Aorta (tissue), 5 donors: ENCODE results near the gene PHACTR3. TPM values are rescaled to one million over a fixed set of nuclear protein-coding genes. Genes with fewer than 3 reads are reported as not detected.

Experiments
- ATAC-seq: fragments of 200-7000 bp; cut with Tn5 transposase; one replicate; pipeline ENCODE4 v1.9.1; 2022; ENCODE audit warnings: moderate library complexity; ENCODE audit not compliant: low FRiP score
- DNase-seq, 2 donors: peaks; one replicate each; pipeline ENCODE4 v3.0.0-alpha.2; 2020
- H3K27ac ChIP-seq, 2 donors: one replicate each; pipeline ENCODE4 v1.5.1; 2013; ENCODE audit warnings: low read length in 2 of 2, mild to moderate bottlenecking in 2 of 2, moderate library complexity in 2 of 2, control low read depth in 1 of 2, inconsistent platforms in 1 of 2, low read depth in 1 of 2
- H3K27me3 ChIP-seq, 2 donors: one replicate each; pipeline ENCODE4 v1.6.1; 2013; ENCODE audit warnings: control low read depth in 1 of 2, low read length in 1 of 2, mild to moderate bottlenecking in 1 of 2, moderate library complexity in 1 of 2; ENCODE audit not compliant: insufficient read depth in 2 of 2, control insufficient read depth in 1 of 2
- H3K36me3 ChIP-seq, 2 donors: one replicate each; pipeline ENCODE4 v1.6.1; 2013; ENCODE audit warnings: control low read depth in 1 of 2, low read length in 1 of 2, mild to moderate bottlenecking in 1 of 2; ENCODE audit not compliant: insufficient read depth in 2 of 2, control insufficient read depth in 1 of 2
- H3K4me1 ChIP-seq, 2 donors: one replicate each; pipeline ENCODE4 v1.6.1; 2013; ENCODE audit warnings: low read length in 2 of 2, control low read depth in 1 of 2, mild to moderate bottlenecking in 1 of 2, moderate library complexity in 1 of 2; ENCODE audit not compliant: insufficient read depth in 2 of 2, control insufficient read depth in 1 of 2
- H3K4me3 ChIP-seq, 2 donors: one replicate each; pipeline ENCODE4 v1.5.1; 2013; ENCODE audit warnings: low read length in 2 of 2, control low read depth in 1 of 2, mild to moderate bottlenecking in 1 of 2
- H3K9me3 ChIP-seq: one replicate; pipeline ENCODE4 v1.6.1; 2013; ENCODE audit warnings: mild to moderate bottlenecking, low read length; ENCODE audit not compliant: control insufficient read depth
- WGBS, 2 donors: extraction: QIAGEN DNeasy Blood & Tissue Kit; methylation state at CpG; one replicate each; pipeline ENCODE4 v1.1.7; 2013; 5-methylcytosine and 5-hydroxymethylcytosine counted together
- intact Hi-C, 2 donors: fragments of 100-400 bp; cut with DNase I; formaldehyde crosslinking; loops; one replicate each; pipeline versions ENCODE4 v1.14.2 to v1.15.0; 2022
- polyA plus RNA-seq, 2 donors: library from polyadenylated mRNA; stranded (reverse); fragments of 200-250 nt; gene quantifications; one replicate each; pipeline ENCODE4 v1.2.3, GENCODE V29; 2013
- total RNA-seq, 2 donors: library from RNA; stranded (reverse); fragmentation: NEBNext Ultra II Directional; extraction: Animal tissue kit (Norgen Biotek cat#: 25700); gene quantifications; one replicate each; pipeline ENCODE4 v1.2.1, GENCODE V29; 2021
- donor health status: healthy with polysubstance abuse.
- donor health status: Bipolar disorder and iron deficiency.
- donor health status: DM: no; HTN: no; CAD: no.
- donor health status: DM: no; HTN: no; CAD: no.
- donor health status: DM: yes; HTN: yes; CAD: no.

PHACTR3 gene
- total and polyA plus RNA-seq, 4 donors = 0.16 to 0.27 TPM; not detected in 2

GRCh38 chr20:59724457-59725366 is 120.4 kb downstream of the PHACTR3 start:
- no peak for DNase-seq
- intact Hi-C loops = no loop called here
- H3K27me3 ChIP-seq = no peaks in the 10 kb centered on the region
- no peaks in the 10 kb centered on the region for H3K36me3 ChIP-seq
- 65 to 68% methylated on average over 10 of the region's 10 CpGs for WGBS, 2 donors
- no peak for ATAC-seq
- H3K27ac ChIP-seq = no peak overlapping the region
- no peaks in the 10 kb centered on the region for H3K9me3 ChIP-seq
- no peaks in the 10 kb centered on the region for H3K4me1 ChIP-seq
- no peak overlapping the region for H3K4me3 ChIP-seq

GRCh38 chr20:59725476-59726280 is 121.3 kb downstream of the PHACTR3 start:
- Histone ChIP-seq H3K27me3 (no peaks in the 10 kb centered on the region), H3K9me3 (no peaks in the 10 kb centered on the region), H3K36me3 (no peaks in the 10 kb centered on the region), H3K4me1 (no peaks in the 10 kb centered on the region), H3K27ac (no peak overlapping the region), H3K4me3 (no peak overlapping the region)
- intact Hi-C loops = no loop called here
- DNase-seq (no peak), ATAC-seq (no peak)
- 84 to 86% methylated on average over 8 of the region's 8 CpGs for WGBS, 2 donors

GRCh38 chr20:59726281-59726595 is 121.9 kb downstream of the PHACTR3 start:
- no peak for ATAC-seq
- H3K27ac ChIP-seq = no peak overlapping the region
- DNase-seq = peak in 1 of 2 donors; percentile 9
- H3K27me3 ChIP-seq = no peaks in the 10 kb centered on the region
- WGBS, 2 donors = 81 to 82% methylated on average over 3 of the region's 3 CpGs
- no peaks in the 10 kb centered on the region for H3K9me3 ChIP-seq
- H3K36me3 ChIP-seq = no peaks in the 10 kb centered on the region
- intact Hi-C loops = no loop called here
- H3K4me1 ChIP-seq = no peaks in the 10 kb centered on the region
- no peak overlapping the region for H3K4me3 ChIP-seq

GRCh38 chr20:59728722-59729430 is 124.5 kb downstream of the PHACTR3 start:
- Histone ChIP-seq H3K4me1 (no peaks in the 10 kb centered on the region), H3K27me3 (no peaks in the 10 kb centered on the region)

GRCh38 chr20:59729506-59729905 is 125.2 kb downstream of the PHACTR3 start:
- H3K9me3 ChIP-seq = no peaks in the 10 kb centered on the region
- WGBS, 2 donors = 81 to 87% methylated on average over 5 of the region's 5 CpGs
- ATAC-seq (no peak), DNase-seq (no peak)
- H3K27me3 ChIP-seq = no peaks in the 10 kb centered on the region
- H3K36me3 ChIP-seq = no peaks in the 10 kb centered on the region
- H3K4me3 ChIP-seq = no peak overlapping the region
- intact Hi-C loops = no loop called here
- no peaks in the 10 kb centered on the region for H3K4me1 ChIP-seq
- H3K27ac ChIP-seq = no peak overlapping the region

More at GRCh38 chr20:59728722-59729430, 124.5 kb downstream of the PHACTR3 start:
- DNase-seq (peak in 1 of 2 donors; percentile 17), ATAC-seq (no peak)
- no peaks in the 10 kb centered on the region for H3K36me3 ChIP-seq
- intact Hi-C loops = no loop called here
- WGBS, 2 donors = 90 to 93% methylated on average over 13 of the region's 13 CpGs
- no peak overlapping the region for H3K27ac ChIP-seq
- no peak overlapping the region for H3K4me3 ChIP-seq
- no peaks in the 10 kb centered on the region for H3K9me3 ChIP-seq

- H3K4me1 ChIP-seq = no peaks in the 10 kb centered on the region
- no peak overlapping the region for H3K27ac ChIP-seq
- intact Hi-C loops = no loop called here
- WGBS, 2 donors = 62 to 67% methylated on average over 3 of the region's 3 CpGs
- H3K36me3 ChIP-seq = no peaks in the 10 kb centered on the region
- H3K27me3 ChIP-seq = no peaks in the 10 kb centered on the region
- no peaks in the 10 kb centered on the region for H3K9me3 ChIP-seq
- DNase-seq = no peak
- no peak for ATAC-seq
- no peak overlapping the region for H3K4me3 ChIP-seq
Observed at GRCh38 chr20:59730722-59731121, 126.4 kb downstream of the PHACTR3 start.

- Histone ChIP-seq H3K27me3 (no peaks in the 10 kb centered on the region), H3K36me3 (no peaks in the 10 kb centered on the region), H3K4me1 (no peaks in the 10 kb centered on the region), H3K9me3 (no peaks in the 10 kb centered on the region), H3K4me3 (no peak overlapping the region), H3K27ac (no peak overlapping the region)
- intact Hi-C loops = no loop called here
- no peak for ATAC-seq
- DNase-seq = no peak
- WGBS, 2 donors = 55 to 69% methylated on average over 2 of the region's 2 CpGs
Observed at GRCh38 chr20:59731376-59731775, 127.0 kb downstream of the PHACTR3 start.

GRCh38 chr20:59733351-59733750 is 129.0 kb downstream of the PHACTR3 start:
- H3K4me3 ChIP-seq = no peak overlapping the region
- WGBS, 2 donors = 75% methylated on average over 3 of the region's 3 CpGs
- intact Hi-C loops = no loop called here
- no peaks in the 10 kb centered on the region for H3K27me3 ChIP-seq
- ATAC-seq (no peak), DNase-seq (no peak)
- H3K27ac ChIP-seq = no peak overlapping the region
- no peaks in the 10 kb centered on the region for H3K36me3 ChIP-seq
- H3K4me1 ChIP-seq = no peaks in the 10 kb centered on the region
- no peaks in the 10 kb centered on the region for H3K9me3 ChIP-seq
